Adrenal gland (tissue), 12 donors: Measurements from ENCODE around the gene RHEB. TPM values are rescaled to one million over a fixed set of nuclear protein-coding genes. Genes with fewer than 3 reads are reported as not detected.

Experiments used
- DNase-seq, 7 donors: peaks; one replicate each; pipeline ENCODE4 v3.0.0-alpha.2; 2019 to 2020
- H3K27ac ChIP-seq, 5 donors: fragments of 200-600 bp; sonication (generic) in 4 of 5; 1 replicate in 3 of 5; 2 replicates in 2 of 5; pipeline versions ENCODE4 v1.5.1 to v1.8.0; 2016 to 2020; ENCODE audit warnings: mild to moderate bottlenecking in 1 of 5
- H3K27me3 ChIP-seq: fragments of 200-600 bp; 2 replicates; pipeline ENCODE4 v1.8.0; 2021
- H3K36me3 ChIP-seq, 2 donors: fragments of 200-600 bp; replicated peaks in 1 of 2; 1 replicate in 1 of 2; 2 replicates in 1 of 2; pipeline versions ENCODE4 v1.5.1 to v1.8.0; 2018 to 2022
- H3K4me1 ChIP-seq, 2 donors: fragments of 200-600 bp; replicated peaks in 1 of 2; 1 replicate in 1 of 2; 2 replicates in 1 of 2; pipeline versions ENCODE4 v1.5.1 to v1.8.0; 2018 to 2021
- H3K4me3 ChIP-seq, 4 donors: fragments of 200-600 bp; sonication (generic) in 3 of 4; one replicate each; pipeline ENCODE4 v1.5.1; 2016 to 2018
- H3K9me3 ChIP-seq, 3 donors: fragments of 200-600 bp; sonication (generic) in 1 of 3; replicated peaks in 1 of 3; 1 replicate in 2 of 3; 2 replicates in 1 of 3; pipeline versions ENCODE4 v1.5.1 to v1.8.0; 2016 to 2021
- CTCF ChIP-seq, 6 experiments: fragments of 450-650 bp in 4 of 6; fragments of 200-600 bp in 2 of 6; sonication (generic) in 1 of 6; IDR thresholded peaks; 1 replicate in 5 of 6; 2 replicates in 1 of 6; pipeline versions ENCODE4 v1.5.1 to v1.8.0; 2016 to 2021; ENCODE audit warnings: antibody characterized with exemption in 6 of 6, mild to moderate bottlenecking in 2 of 6, moderate library complexity in 1 of 6
- POLR2A ChIP-seq, 2 donors: fragments of 450-650 bp; IDR thresholded peaks; one replicate each; pipeline ENCODE4 v1.6.1; 2017; ENCODE audit warnings: antibody characterized with exemption in 2 of 2, mild to moderate bottlenecking in 2 of 2, moderate library complexity in 1 of 2
- WGBS, 4 donors: extraction: QIAGEN DNeasy Blood & Tissue Kit in 2 of 4; methylation state at CpG; one replicate each; pipeline versions ENCODE4 v1.1.5 to v1.1.7; 2013 to 2017; 5-methylcytosine and 5-hydroxymethylcytosine counted together
- intact Hi-C, 2 donors: fragments of 100-400 bp; cut with DNase I; formaldehyde crosslinking; loops; one replicate each; pipeline versions ENCODE4 v1.14.1 to v1.15.0; 2022 to 2023
- polyA plus RNA-seq, 3 donors: library from polyadenylated mRNA; stranded (reverse); fragments of 200-250 nt in 2 of 3; fragments of 350-450 nt in 1 of 3; fragmentation: Illumina TruSeq in 1 of 3; extraction: RNeasy Lipid Tissue Mini Kit (QIAGEN cat#74804) in 1 of 3; gene quantifications; one replicate each; pipeline ENCODE4 v1.2.3, GENCODE V29; 2013 to 2014
- total RNA-seq, 9 donors: library from RNA; depleted of rRNA in 4 of 9; stranded (reverse); fragments of >200 nt in 4 of 9; fragments of 120-200 nt in 1 of 9; fragmentation: NEBNext Ultra II Directional in 1 of 9; extraction: Animal tissue kit (Norgen Biotek cat#: 25700) in 1 of 9; gene quantifications; one replicate each; pipeline versions ENCODE4 v1.1.0 to v1.2.4, GENCODE V29; 2013 to 2023
- donor health status: healthy with polysubstance abuse.
- donor health status: Bipolar disorder and iron deficiency.
- donor health status: DM: yes; HTN: yes; CAD: no.
- donor health status: DM: no; HTN: no; CAD: no.
- donor health status: DM: no; HTN: no; CAD: no.
- donor health status: DM: yes; HTN: yes; CAD: no.

Gene RHEB
- total and polyA plus RNA-seq, 12 donors: 66.3 to 309 (median 127) TPM

DNA sequence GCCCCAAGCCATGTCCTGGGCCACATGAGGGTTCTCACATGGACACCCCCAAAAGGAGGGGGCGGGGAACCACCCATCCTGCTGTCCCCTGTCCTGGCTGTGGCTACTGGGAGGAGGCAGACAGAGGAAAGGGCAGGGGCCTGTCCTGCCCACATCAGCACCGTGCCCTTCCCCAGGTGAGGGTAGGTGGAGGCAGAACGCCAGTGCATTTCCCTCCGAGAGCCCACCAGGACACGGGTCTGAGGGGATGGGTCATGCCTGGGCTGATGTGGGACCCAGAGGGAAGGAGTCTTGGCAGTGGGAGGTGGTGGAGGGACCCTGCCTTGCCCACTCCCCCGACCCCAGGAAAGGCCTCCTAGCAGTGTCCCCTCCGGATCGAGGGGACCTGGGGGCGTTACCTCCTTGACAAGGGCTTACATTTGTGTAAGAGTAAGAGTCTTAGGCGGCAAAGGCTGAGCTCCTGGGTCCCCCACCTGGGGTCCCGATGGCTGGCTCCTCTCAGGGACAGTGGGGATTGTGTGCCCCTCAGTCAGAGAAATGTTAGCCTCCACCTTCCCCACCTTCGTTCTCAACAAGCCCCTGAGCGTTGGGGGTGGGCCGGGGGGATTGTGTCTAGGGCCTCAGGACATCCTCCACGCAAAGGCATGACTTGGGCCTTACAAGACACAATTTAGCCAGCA, 85.8 kb downstream of the RHEB start:
- Histone ChIP-seq H3K27ac (no peak overlapping the region), H3K4me3 (no peak overlapping the region), H3K4me1 (no peaks in the 10 kb centered on the region), H3K9me3 (no peaks in the 10 kb centered on the region), H3K36me3 (no peaks in the 10 kb centered on the region), H3K27me3 (peaks cover 10% of the 10 kb centered on the region)
- TF ChIP-seq POLR2A (IDR thresholded peaks at IDR 0.05): no peak
- no peak for TF ChIP-seq CTCF (IDR thresholded peaks at IDR 0.05)
- intact Hi-C loops: no loop called here
- no peak for DNase-seq
- WGBS, 4 donors: 69 to 93% (median 90%) methylated on average over 2 to 15 of the region's 15 CpGs

- peaks cover under 1% of the 10 kb centered on the region for H3K27me3 ChIP-seq
- no peak overlapping the region for H3K4me3 ChIP-seq
- no peak for DNase-seq
- H3K27ac ChIP-seq: no peak overlapping the region
- H3K9me3 ChIP-seq: no peaks in the 10 kb centered on the region
- 76 to 81% (median 77%) methylated on average over 7 to 14 of the region's 14 CpGs for WGBS, 4 donors
- H3K4me1 ChIP-seq: peaks cover 0 to under 1% of the 10 kb centered on the region in 2 donors
- H3K36me3 ChIP-seq: no peaks in the 10 kb centered on the region
- intact Hi-C loops: no loop called here
- no peak for TF ChIP-seq CTCF (IDR thresholded peaks at IDR 0.05)
- TF ChIP-seq POLR2A (IDR thresholded peaks at IDR 0.05): no peak
These were observed 86.8 kb downstream of the RHEB start for GRCh38 chr7:151432658-151433521.

GRCh38 chr7:151431768-151432311, 87.9 kb downstream of the RHEB start:
- no peak for DNase-seq
- WGBS, 4 donors: 91 to 100% (median 93%) methylated on average over 1 to 25 of the region's 25 CpGs
- H3K4me3 ChIP-seq: no peak overlapping the region
- H3K4me1 ChIP-seq: peaks cover 0 to 9% of the 10 kb centered on the region in 2 donors
- no peaks in the 10 kb centered on the region for H3K36me3 ChIP-seq
- intact Hi-C loops: no loop called here
- no peak for TF ChIP-seq POLR2A (IDR thresholded peaks at IDR 0.05)
- TF ChIP-seq CTCF (IDR thresholded peaks at IDR 0.05): no peak
- no peak overlapping the region for H3K27ac ChIP-seq
- no peaks in the 10 kb centered on the region for H3K27me3 ChIP-seq
- H3K9me3 ChIP-seq: no peaks in the 10 kb centered on the region

DNA sequence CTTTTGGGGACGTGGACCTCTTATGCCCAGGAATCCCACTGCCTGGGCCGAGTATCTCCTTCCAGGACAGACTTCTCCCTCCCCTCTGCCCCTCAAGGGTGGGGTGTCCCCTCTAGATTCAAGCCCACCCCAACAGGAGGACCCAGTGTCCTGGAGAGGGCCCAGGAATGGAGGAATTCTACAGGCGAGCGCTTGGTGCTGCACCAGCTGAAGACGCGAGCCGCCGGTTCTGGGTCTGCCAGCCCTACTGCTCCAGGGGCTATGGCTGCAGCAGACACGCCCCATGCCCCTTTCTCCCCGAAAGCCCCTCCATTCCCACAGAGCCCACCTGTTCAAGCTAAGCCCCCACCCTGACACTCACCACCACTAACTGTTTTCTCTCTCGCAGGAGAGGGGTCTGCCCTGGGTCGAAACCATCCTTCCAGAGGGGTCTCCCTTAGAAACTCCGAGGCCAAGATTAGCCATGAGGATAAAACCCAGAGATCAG, 88.4 kb downstream of the RHEB start:
- intact Hi-C loops: no loop called here
- H3K36me3 ChIP-seq: no peaks in the 10 kb centered on the region
- H3K27ac ChIP-seq: no peak overlapping the region
- H3K27me3 ChIP-seq: no peaks in the 10 kb centered on the region
- TF ChIP-seq CTCF (IDR thresholded peaks at IDR 0.05) (no peak), POLR2A (IDR thresholded peaks at IDR 0.05) (no peak)
- 86 to 100% (median 94%) methylated on average over 3 to 13 of the region's 13 CpGs for WGBS, 4 donors
- DNase-seq: no peak
- no peak overlapping the region for H3K4me3 ChIP-seq
- H3K4me1 ChIP-seq: peaks cover 0 to 13% of the 10 kb centered on the region in 2 donors
- no peaks in the 10 kb centered on the region for H3K9me3 ChIP-seq
